ENCODE data around the gene KDM4C.

- TF ChIP-seq CTCF (IDR thresholded peaks at IDR 0.05; ENCODE audit: insufficient read depth, low read length, poor library complexity, severe bottlenecking) (no peak), EZH2phosphoT487 (conservative IDR thresholded peaks at IDR 0.05; ENCODE audit: low read length) (no peak)
Measured at GRCh38 chr9:6897207-6897822, 139.5 kb downstream of the KDM4C start.

Measured in SU-DHL-6 (cell line).